Measurements from ENCODE around the gene LGR6. TPM values are rescaled to one million over a fixed set of nuclear protein-coding genes. Genes with fewer than 3 reads are reported as not detected.

The LGR6 gene
- total RNA-seq, 4 donors from 2014 or later = 0.53 to 3.3 (median 2.3) TPM

- Histone ChIP-seq H3K27me3 (no peaks in the 10 kb centered on the region), H3K27ac (no peak overlapping the region), H3K36me3 (no peaks in the 10 kb centered on the region), H3K4me1 (peaks cover 0 to 15% (median 6%) of the 10 kb centered on the region in 4 donors), H3K4me3 (no peak overlapping the region), H3K9me3 (no peaks in the 10 kb centered on the region)
- no peak for TF ChIP-seq POLR2A (IDR thresholded peaks at IDR 0.05)
- TF ChIP-seq, protein P1, sequence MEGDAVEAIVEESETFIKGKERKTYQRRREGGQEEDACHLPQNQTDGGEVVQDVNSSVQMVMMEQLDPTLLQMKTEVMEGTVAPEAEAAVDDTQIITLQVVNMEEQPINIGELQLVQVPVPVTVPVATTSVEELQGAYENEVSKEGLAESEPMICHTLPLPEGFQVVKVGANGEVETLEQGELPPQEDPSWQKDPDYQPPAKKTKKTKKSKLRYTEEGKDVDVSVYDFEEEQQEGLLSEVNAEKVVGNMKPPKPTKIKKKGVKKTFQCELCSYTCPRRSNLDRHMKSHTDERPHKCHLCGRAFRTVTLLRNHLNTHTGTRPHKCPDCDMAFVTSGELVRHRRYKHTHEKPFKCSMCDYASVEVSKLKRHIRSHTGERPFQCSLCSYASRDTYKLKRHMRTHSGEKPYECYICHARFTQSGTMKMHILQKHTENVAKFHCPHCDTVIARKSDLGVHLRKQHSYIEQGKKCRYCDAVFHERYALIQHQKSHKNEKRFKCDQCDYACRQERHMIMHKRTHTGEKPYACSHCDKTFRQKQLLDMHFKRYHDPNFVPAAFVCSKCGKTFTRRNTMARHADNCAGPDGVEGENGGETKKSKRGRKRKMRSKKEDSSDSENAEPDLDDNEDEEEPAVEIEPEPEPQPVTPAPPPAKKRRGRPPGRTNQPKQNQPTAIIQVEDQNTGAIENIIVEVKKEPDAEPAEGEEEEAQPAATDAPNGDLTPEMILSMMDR (IDR thresholded peaks at IDR 0.05) = no peak
- no peak for DNase-seq
These were observed 37.0 kb upstream of the LGR6 start for GRCh38 chr1:202156590-202156989.

DNA sequence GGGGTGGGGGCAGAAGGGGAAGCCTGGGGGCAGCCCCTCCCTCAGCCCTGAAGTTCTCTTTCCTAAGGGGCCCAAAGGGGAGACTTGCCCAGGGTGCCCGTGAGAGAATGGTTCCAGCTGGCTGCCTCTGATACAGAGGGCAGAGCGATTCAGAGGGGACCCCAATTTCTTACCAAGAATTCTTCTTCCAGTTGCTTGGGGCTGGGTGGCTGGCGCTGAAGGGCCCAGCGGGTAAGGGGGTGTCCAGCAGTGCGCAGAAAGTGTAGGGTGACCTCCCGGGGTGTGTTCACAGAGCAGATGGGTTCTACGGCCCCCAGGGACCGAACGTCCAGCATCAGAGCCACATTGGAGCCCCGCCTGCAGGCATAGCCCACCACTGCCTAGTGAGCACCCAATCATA lies 35.7 kb upstream of the LGR6 start:
- Histone ChIP-seq H3K4me3 (no peak overlapping the region), H3K36me3 (no peaks in the 10 kb centered on the region), H3K27ac (peak overlapping the region in 1 of 4 donors; percentile 94), H3K27me3 (no peaks in the 10 kb centered on the region), H3K9me3 (no peaks in the 10 kb centered on the region), H3K4me1 (peaks cover 0 to 25% (median 15%) of the 10 kb centered on the region in 4 donors)
- no peak for TF ChIP-seq POLR2A (IDR thresholded peaks at IDR 0.05)
- TF ChIP-seq, protein P1 (IDR thresholded peaks at IDR 0.05) = no peak
- DNase-seq = no peak

GRCh38 chr1:202158810-202159533 lies 34.6 kb upstream of the LGR6 start:
- Histone ChIP-seq H3K27ac (peak overlapping the region; percentile 79 to 95 (median 93)), H3K9me3 (no peaks in the 10 kb centered on the region)

GRCh38 chr1:202159534-202160371 lies 33.8 kb upstream of the LGR6 start:
- no peaks in the 10 kb centered on the region for H3K36me3 ChIP-seq
- no peaks in the 10 kb centered on the region for H3K9me3 ChIP-seq
- peak overlapping the region; percentile 47 to 63 (median 50) for H3K4me3 ChIP-seq
- TF ChIP-seq, protein P1 (IDR thresholded peaks at IDR 0.05) = no peak
- no peak for TF ChIP-seq POLR2A (IDR thresholded peaks at IDR 0.05)
- H3K27me3 ChIP-seq = no peaks in the 10 kb centered on the region
- DNase-seq = peak in 2 of 3 donors; percentile 83 to 88
- peak overlapping the region; percentile 79 to 95 (median 93) for H3K27ac ChIP-seq
- H3K4me1 ChIP-seq = peaks cover 0 to 43% (median 23%) of the 10 kb centered on the region in 4 donors

More at GRCh38 chr1:202158810-202159533, 34.6 kb upstream of the LGR6 start:
- DNase-seq = peak in 1 of 3 donors; percentile 41
- TF ChIP-seq, protein P1 (IDR thresholded peaks at IDR 0.05) = no peak
- no peak for TF ChIP-seq POLR2A (IDR thresholded peaks at IDR 0.05)
- Histone ChIP-seq H3K4me3 (peak overlapping the region; percentile 47 to 63 (median 50)), H3K4me1 (peaks cover 0 to 35% (median 20%) of the 10 kb centered on the region in 4 donors), H3K27me3 (no peaks in the 10 kb centered on the region), H3K36me3 (no peaks in the 10 kb centered on the region)

GRCh38 chr1:202160377-202160940 lies 33.1 kb upstream of the LGR6 start, which contains the start of gene PTPN7:
PTPN7 (minus strand) TSS chr1:202160602; CDS start chr1:202159402, 1,200 bp downstream.
- peak in 2 of 3 donors; percentile 84 to 86 for DNase-seq
- TF ChIP-seq, protein P1 (IDR thresholded peaks at IDR 0.05) = peak in 4 of 6 experiments; percentile 8 to 64 (median 33)
- TF ChIP-seq POLR2A (IDR thresholded peaks at IDR 0.05) = no peak
- Histone ChIP-seq H3K36me3 (no peaks in the 10 kb centered on the region), H3K9me3 (no peaks in the 10 kb centered on the region), H3K27me3 (no peaks in the 10 kb centered on the region), H3K4me1 (peaks cover 0 to 48% (median 24%) of the 10 kb centered on the region in 4 donors), H3K27ac (peak within 1 kb of the TSS; percentile 79 to 95 (median 93)), H3K4me3 (peak within 1 kb of the TSS; percentile 47 to 63 (median 50))

Data from Peyer's patch (tissue), 4 donors.